Lung (tissue), 12 donors: ENCODE results near the gene KHK. TPM values are rescaled to one million over a fixed set of nuclear protein-coding genes. Genes with fewer than 3 reads are reported as not detected.

ENCODE experiments used
- ATAC-seq: fragments of 200-7000 bp; cut with Tn5 transposase; one replicate; pipeline ENCODE4 v1.9.1; 2020; ENCODE audit warnings: moderate number of reproducible peaks; ENCODE audit not compliant: insufficient read depth, low FRiP score
- DNase-seq, 3 donors: peaks; one replicate each; pipeline ENCODE4 v3.0.0-alpha.2; 2013 to 2017
- H3K27ac ChIP-seq, 2 donors: one replicate each; pipeline ENCODE4 v1.5.1; 2013; ENCODE audit warnings: mild to moderate bottlenecking in 2 of 2, moderate library complexity in 2 of 2, control low read depth in 1 of 2, inconsistent platforms in 1 of 2, low read depth in 1 of 2, low read length in 1 of 2
- H3K27me3 ChIP-seq, 3 donors: one replicate each; pipeline ENCODE4 v1.5.1; 2013; ENCODE audit warnings: low read length in 2 of 3; ENCODE audit not compliant: control insufficient read depth in 3 of 3, insufficient read depth in 3 of 3
- H3K36me3 ChIP-seq, 4 donors: one replicate each; pipeline ENCODE4 v1.5.1; 2013; ENCODE audit warnings: low read length in 4 of 4, mild to moderate bottlenecking in 1 of 4, moderate library complexity in 1 of 4; ENCODE audit not compliant: control insufficient read depth in 4 of 4, insufficient read depth in 4 of 4
- H3K4me1 ChIP-seq, 5 donors: one replicate each; pipeline ENCODE4 v1.5.1; 2013; ENCODE audit warnings: low read length in 5 of 5, mild to moderate bottlenecking in 2 of 5, moderate library complexity in 1 of 5; ENCODE audit not compliant: control insufficient read depth in 5 of 5, insufficient read depth in 5 of 5
- H3K4me3 ChIP-seq: one replicate; pipeline ENCODE4 v1.5.1; 2013; ENCODE audit warnings: mild to moderate bottlenecking, control low read depth, moderate library complexity
- H3K9ac ChIP-seq, 2 donors: one replicate each; pipeline ENCODE4 v1.5.1; 2013; ENCODE audit warnings: low read length in 2 of 2, control low read depth in 1 of 2; ENCODE audit not compliant: insufficient read depth in 1 of 2
- H3K9me3 ChIP-seq, 4 donors: one replicate each; pipeline ENCODE4 v1.5.1; 2013; ENCODE audit warnings: low read length in 3 of 4, mild to moderate bottlenecking in 1 of 4, moderate library complexity in 1 of 4; ENCODE audit not compliant: control insufficient read depth in 4 of 4, insufficient read depth in 3 of 4
- WGBS, 2 donors: extraction: QIAGEN DNeasy Blood & Tissue Kit; methylation state at CpG; one replicate each; pipeline ENCODE4 v1.1.7; 2013; 5-methylcytosine and 5-hydroxymethylcytosine counted together
- polyA plus RNA-seq, 2 donors: library from polyadenylated mRNA; stranded (reverse); fragments of 200-250 nt; gene quantifications; one replicate each; pipeline ENCODE4 v1.2.1, GENCODE V29; 2013
- total RNA-seq, 2 donors: library from RNA; depleted of rRNA in 1 of 2; stranded (reverse); fragments of >200 nt in 1 of 2; gene quantifications; one replicate each; pipeline ENCODE4 v1.2.1, GENCODE V29; 2014 to 2021
- TF ChIP-seq, protein P1 (sequence below): IDR thresholded peaks from 2 replicates; pipeline ENCODE4 v1.5.1; 2012; ENCODE audit warnings: mild to moderate bottlenecking; ENCODE audit errors: control extremely low read depth, extremely low read depth
- donor health status: control.
- donor health status: control.
- donor health status: Bipolar disorder and iron deficiency.
- donor health status: healthy.
- donor health status: DM: yes; HTN: yes; CAD: no.

KHK gene
- total and polyA plus RNA-seq, 4 donors, result 1.6 to 7.6 (median 3.7) TPM

DNA sequence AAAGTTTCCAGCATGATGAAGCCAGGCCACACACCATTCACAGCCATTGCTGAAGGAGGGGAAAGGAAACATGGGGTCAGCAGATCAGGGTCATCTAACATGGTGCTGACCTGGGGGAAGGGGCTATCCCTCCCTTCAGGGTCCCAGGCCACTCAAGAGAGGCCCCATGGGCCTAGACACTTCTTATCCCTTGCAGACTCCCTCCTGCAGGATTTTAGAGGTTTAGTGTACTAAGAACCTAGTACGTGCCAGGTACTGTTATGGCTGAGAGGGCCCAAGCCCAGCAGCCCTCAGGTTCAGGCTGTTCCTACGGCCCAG, 8.8 kb downstream of the KHK start:
- Histone ChIP-seq H3K27ac (no peak overlapping the region), H3K9me3 (no peaks in the 10 kb centered on the region), H3K4me3 (no peak overlapping the region), H3K36me3 (peaks cover 0 to 4% (median 0%) of the 10 kb centered on the region in 4 donors), H3K9ac (no peak overlapping the region), H3K4me1 (peaks cover 0 to 10% (median 7%) of the 10 kb centered on the region in 5 donors), H3K27me3 (no peaks in the 10 kb centered on the region)
- DNase-seq, result no peak
- 85 to 88% methylated on average over 2 of the region's 2 CpGs for WGBS, 2 donors
- ATAC-seq, result no peak
- TF ChIP-seq, protein P1, sequence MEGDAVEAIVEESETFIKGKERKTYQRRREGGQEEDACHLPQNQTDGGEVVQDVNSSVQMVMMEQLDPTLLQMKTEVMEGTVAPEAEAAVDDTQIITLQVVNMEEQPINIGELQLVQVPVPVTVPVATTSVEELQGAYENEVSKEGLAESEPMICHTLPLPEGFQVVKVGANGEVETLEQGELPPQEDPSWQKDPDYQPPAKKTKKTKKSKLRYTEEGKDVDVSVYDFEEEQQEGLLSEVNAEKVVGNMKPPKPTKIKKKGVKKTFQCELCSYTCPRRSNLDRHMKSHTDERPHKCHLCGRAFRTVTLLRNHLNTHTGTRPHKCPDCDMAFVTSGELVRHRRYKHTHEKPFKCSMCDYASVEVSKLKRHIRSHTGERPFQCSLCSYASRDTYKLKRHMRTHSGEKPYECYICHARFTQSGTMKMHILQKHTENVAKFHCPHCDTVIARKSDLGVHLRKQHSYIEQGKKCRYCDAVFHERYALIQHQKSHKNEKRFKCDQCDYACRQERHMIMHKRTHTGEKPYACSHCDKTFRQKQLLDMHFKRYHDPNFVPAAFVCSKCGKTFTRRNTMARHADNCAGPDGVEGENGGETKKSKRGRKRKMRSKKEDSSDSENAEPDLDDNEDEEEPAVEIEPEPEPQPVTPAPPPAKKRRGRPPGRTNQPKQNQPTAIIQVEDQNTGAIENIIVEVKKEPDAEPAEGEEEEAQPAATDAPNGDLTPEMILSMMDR, result no peak

- peak overlapping the region in 1 of 2 donors; percentile 17 for H3K27ac ChIP-seq
- DNase-seq (peak; percentile 67 to 78 (median 74)), ATAC-seq (peak; percentile 73)
- no peaks in the 10 kb centered on the region for H3K27me3 ChIP-seq
- H3K4me1 ChIP-seq, result peaks cover 0 to 10% (median 7%) of the 10 kb centered on the region in 5 donors
- no peaks in the 10 kb centered on the region for H3K9me3 ChIP-seq
- 25 to 26% methylated on average over 18 of the region's 18 CpGs for WGBS, 2 donors
- TF ChIP-seq, protein P1, result no peak
- H3K36me3 ChIP-seq, result peaks cover 0 to 4% (median 0%) of the 10 kb centered on the region in 4 donors
- no peak overlapping the region for H3K9ac ChIP-seq
- peak overlapping the region; percentile 1 for H3K4me3 ChIP-seq
Measured at GRCh38 chr2:27095745-27096651, 9.4 kb downstream of the KHK start.

DNA sequence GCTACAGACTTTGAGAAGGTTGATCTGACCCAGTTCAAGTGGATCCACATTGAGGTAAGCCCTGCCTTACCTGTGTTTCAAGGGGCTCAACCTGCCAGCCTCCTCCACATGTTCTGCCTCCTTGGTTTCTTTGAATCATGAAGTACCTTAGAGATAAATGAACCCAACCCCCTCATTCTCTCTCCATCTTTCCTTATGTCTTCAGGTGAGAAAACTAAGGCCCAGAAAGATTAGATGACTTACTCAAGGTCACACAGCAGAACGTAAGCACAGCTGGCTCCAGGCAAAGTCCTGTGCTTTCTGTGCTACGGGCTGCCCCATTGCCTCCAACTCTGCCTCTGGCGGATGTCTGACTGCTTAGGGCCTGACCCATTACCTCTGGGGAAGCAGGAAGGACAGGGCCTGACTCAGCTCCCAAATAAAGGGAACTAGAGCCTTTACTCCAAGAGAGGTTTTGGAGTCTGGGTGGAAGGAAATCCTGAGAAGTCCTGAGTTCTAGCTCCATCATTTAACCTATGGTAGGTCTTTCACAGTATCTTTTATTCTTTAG, 10.3 kb downstream of the KHK start:
- ATAC-seq, result no peak
- 53 to 74% methylated on average over 3 of the region's 3 CpGs for WGBS, 2 donors
- Histone ChIP-seq H3K9me3 (no peaks in the 10 kb centered on the region), H3K9ac (no peak overlapping the region), H3K36me3 (peaks cover 0 to 2% (median 0%) of the 10 kb centered on the region in 4 donors), H3K27ac (peak overlapping the region in 1 of 2 donors; percentile 5), H3K4me1 (peaks cover 0 to 10% (median 7%) of the 10 kb centered on the region in 5 donors), H3K4me3 (no peak overlapping the region), H3K27me3 (no peaks in the 10 kb centered on the region)
- TF ChIP-seq, protein P1, result no peak
- DNase-seq, result no peak
